SIG-M5 (cell line): Measurements from ENCODE around the gene VMAC.

Experiments used
- DNase-seq: peaks from one replicate; lab custom pipeline; 2025; lab: John Stamatoyannopoulos, UW

The VMAC gene

DNA sequence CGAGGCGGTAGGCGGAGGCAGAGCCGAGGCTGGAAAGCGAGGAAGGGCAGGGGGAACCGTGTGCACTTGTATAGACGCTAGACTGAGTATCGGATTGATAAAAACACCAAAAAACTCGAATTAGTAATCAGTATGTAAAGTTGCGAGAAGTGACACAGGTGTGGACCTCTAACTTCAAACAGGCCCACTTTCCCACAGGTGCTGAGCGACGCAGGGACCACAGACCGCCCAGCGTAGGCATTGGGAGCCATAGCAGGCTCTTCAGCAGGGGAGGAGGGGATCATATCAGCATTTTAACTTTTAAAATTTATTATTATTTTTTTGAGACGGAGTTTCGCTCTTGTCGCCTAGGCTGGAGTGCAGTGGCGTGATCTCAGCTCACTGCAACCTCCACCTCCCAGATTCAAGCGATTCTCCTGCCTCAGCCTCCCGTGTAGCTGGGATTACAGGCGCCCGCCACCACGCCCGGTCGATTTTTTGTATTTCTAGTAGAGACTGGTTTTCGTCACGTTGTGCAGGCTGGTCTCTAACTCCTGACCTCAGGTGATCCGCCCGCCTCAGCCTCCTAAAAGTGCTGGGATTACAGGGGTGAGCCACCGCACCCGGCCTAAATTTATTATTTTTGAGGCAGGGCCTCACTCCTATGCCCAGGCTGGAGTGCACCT lies 574 bp downstream of the VMAC start:
- DNase-seq: no peak

GRCh38 chr19:5907241-5907640 lies 2.6 kb downstream of the VMAC start:
- no peak for DNase-seq

- no peak for DNase-seq
These were observed 4.2 kb downstream of the VMAC start for GRCh38 chr19:5908773-5909442.

DNA sequence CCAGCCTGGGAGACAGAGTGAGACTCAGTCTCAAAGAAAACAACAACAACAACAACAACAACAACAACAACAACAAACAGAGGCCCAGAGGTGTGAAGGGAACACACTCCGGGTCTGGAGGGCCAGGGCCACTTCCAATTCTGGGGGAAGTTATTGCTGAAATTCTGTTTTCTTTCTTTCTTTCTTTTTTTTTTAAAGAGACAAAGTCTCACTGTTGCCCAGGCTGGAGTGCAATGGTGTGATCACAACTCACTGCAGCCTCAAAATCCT lies 5.9 kb downstream of the VMAC start:
- DNase-seq: no peak

- no peak for DNase-seq
These were observed 6.7 kb downstream of the VMAC start for GRCh38 chr19:5911366-5911765.

GRCh38 chr19:5913739-5914357 lies 9.2 kb downstream of the VMAC start, which contains the start of gene CAPS:
CAPS (plus strand) TSS chr19:5914254; CDS start chr19:5914407, 153 bp downstream.
- no peak for DNase-seq

GRCh38 chr19:5914358-5914774 lies 9.7 kb downstream of the VMAC start:
- no peak for DNase-seq

DNA sequence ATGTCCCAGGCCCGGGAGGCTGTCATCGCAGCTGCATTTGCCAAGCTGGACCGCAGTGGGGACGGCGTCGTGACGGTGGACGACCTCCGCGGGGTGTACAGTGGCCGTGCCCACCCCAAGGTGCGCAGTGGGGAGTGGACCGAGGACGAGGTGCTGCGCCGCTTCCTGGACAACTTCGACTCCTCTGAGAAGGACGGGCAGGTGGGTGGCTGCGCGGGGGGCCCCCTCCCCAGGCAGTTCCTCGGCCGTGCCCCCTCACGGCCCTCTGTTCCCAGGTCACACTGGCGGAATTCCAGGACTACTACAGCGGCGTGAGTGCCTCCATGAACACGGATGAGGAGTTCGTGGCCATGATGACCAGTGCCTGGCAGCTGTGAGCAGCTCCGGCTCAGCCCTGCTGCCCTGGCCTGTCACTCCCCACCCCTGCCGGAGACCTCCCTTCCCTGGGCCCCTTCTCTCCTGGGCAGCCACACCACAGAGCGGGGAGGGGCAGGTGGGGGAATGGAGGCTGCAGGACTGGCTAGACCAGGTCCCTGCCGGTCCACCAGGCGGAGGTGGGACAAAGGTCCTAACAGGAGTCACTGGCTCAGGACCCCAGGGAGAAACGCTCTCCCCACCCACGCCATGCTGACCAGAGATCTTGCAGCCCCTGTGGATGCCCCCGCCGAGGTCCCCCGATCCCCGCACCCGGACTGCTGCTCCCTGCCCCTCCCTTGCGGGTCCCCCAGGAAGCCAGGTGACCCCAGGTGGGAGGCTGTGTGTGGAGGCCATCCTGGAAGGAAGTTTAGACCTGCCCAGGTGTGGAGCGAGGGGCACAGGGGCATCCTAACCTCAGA lies 10.5 kb downstream of the VMAC start:
- DNase-seq: no peak

DNA sequence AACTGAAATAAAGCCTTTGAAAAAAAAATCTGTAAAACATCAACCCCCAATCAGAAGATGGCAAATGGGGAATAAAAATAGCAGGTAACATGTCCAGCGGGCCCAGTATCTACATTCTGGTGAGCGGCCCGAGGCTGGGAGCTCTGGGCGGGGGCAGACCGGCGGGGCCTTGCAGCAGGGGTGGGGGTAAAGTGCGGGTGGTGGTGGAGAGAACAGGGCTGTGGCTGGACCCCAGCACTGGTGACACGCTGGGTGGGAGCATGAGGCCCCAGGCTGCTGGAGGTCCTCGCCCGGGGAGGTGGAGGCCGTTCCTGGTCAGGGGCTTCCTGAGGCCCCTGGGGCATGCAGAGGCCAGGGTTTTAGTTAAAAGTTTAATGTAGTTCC lies 11.1 kb downstream of the VMAC start:
- no peak for DNase-seq

DNA sequence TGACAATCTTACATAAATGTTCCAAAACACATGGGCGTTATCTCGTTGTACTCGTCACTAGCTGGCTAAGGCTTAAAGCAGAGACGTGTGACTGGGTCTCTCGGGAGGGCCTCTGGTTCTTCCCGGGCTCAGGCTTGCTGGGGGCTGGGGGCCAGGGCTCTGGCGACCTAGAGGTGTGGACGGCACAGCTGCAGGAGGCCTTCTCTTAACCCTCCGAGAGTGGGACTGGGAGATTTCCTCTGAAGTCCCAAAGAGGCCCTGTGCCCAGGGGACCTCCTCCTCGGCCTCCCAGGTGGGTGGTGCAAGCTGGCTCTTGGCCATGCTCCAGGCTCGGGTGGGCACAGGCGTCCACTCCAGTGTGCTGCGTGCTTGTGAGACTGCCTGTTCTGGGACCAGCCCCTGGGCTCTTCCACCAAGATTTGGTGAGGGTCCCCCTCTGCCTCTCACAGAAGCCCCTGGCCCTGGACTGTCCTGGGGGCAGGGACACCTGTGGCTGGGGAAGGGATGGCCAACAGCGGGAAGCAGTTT lies 11.6 kb downstream of the VMAC start:
- DNase-seq: no peak

GRCh38 chr19:5917431-5918107 lies 12.9 kb downstream of the VMAC start:
- DNase-seq: no peak

DNA sequence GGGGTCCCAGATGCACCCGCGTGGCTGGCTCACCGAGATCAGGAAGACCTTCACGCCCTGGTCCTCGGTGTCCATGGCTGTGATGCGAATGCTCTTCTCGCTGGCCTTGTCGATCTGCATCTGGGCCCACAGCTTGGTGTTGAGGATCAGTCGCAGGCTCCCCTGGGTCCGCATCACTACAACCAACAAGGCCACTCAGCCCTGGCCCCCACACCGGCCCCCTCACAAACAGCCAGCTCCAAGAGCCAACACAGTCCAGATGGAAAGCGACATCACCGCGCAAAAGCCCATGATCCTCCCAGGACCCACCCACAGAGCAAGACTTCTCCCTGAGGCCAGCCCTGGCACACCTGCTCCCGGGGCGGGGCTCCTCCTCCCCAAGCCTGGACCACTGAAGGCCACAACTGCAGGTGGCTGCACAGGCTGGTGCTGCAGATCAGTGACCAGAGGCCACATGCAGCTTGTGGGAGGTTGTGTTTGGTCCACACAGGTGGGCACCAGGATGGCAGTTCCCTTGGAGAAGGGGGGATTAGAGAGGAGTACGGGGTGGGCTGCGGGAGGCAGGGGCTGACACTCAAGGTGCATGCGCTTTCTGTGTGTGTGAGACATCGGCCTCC lies 13.9 kb downstream of the VMAC start:
- no peak for DNase-seq

- DNase-seq: no peak
These were observed 17.0 kb downstream of the VMAC start for GRCh38 chr19:5921516-5922160.

GRCh38 chr19:5922161-5922545 lies 17.5 kb downstream of the VMAC start:
- DNase-seq: no peak

- DNase-seq: no peak
These were observed 18.7 kb downstream of the VMAC start for GRCh38 chr19:5923356-5923755.

GRCh38 chr19:5925830-5926427 lies 21.3 kb downstream of the VMAC start:
- DNase-seq: no peak

DNA sequence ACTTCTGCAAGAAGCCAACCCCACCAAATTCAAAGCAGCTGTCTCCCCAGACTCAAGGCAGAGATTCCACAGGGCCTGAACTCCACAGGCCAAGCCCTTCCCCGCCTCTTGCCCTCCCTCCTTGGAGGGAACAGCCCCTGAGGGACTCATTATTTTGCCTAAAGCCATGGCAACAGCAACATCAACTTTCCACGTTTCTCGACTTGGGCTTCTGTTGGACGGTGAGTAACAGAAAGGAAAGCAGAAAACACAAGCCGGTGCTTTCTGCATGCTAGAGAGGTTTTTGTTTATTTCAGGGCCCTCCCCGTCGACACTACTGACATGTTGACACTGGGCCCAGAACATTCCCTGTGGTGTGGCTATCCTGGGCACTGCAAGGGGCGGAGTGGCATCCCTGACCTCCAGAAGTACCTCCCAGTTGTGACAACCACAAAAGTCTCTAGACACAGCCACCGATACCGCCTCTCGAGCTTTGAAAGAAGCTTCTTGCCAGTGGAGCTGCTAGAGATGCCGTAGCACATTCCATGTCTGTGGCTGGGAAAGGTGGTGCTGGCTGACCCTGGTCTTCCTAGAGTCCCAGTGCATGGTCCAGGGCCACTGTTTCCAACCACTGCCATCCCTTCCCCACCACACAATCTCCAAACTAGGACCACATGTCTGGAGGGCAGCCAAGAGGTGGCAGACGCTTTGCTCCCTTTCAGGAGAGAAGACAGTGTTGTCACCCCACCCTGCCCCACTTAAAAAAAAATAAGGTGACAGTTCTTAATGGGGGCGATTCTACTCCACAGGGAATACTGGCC lies 22.2 kb downstream of the VMAC start:
- DNase-seq: no peak

DNA sequence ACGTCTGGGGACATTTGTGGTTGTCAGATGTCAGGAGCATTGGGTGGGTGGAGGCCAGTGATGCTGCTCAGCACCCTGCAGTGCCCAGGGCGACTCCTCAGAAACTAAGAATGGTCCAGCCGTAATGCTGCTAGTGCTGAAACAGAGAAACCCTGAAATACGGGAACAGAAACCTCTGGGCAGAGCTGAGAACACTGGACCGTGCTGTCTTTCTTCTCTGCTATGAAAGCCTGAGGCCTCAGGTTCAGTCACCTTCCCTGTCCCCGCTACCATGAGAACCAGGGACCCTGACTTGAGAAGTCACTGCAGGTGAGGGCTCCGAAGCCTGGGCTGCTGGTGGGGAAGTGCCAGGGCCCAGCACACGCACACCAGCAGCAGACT lies 22.8 kb downstream of the VMAC start:
- DNase-seq: no peak

DNA sequence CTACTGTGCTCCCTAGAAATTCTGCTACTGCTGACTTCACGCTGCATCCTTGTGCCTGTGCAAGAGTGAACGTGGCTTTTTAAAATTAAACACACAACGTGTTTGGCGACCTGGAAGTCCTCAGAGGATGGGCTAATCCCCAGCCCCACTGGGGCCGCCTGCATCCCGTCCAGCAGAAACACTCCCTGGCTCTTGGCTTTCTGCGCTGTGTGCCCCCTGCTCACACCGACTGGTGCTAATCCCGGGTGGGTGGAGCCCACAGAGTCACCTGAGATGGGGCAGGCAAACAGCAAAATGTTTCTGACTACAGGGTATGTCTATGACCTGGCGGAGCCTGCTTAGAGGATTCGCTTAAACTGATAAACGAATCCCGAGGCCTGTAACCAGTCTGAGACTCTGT lies 24.5 kb downstream of the VMAC start:
- DNase-seq: no peak

DNA sequence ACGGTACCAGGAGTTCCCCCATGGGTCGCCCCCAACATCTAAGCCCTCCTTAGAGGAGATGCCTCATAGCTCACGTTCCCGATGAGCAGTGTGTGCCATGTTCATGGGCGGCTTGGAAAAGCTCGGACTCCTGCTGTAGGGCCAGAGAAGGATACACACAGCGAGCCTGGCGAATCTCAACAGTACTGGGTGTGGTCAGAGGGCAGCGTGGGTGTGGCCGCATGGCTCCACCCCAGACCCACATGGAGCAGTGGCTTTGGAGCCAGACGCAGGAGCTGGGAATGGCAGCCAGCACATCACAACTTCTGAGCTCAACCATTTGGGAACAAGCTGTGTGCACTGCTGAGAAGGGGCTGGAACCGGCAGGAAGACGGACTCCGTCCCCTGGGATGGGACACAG lies 25.0 kb downstream of the VMAC start:
- no peak for DNase-seq
